Vagina (tissue), 2 donors: ENCODE data around the gene POPDC2. TPM values are rescaled to one million over a fixed set of nuclear protein-coding genes. Genes with fewer than 3 reads are reported as not detected.

ENCODE experiments used
- DNase-seq, 2 donors: peaks; one replicate each; pipeline ENCODE4 v3.0.0-alpha.2; 2017; ENCODE audit errors: extremely low spot score in 2 of 2
- H3K27ac ChIP-seq: fragments of 200-600 bp; sonication (generic); one replicate; pipeline ENCODE4 v1.5.1; 2019
- H3K27me3 ChIP-seq: fragments of 200-600 bp; sonication (generic); one replicate; pipeline ENCODE4 v1.5.1; 2019
- H3K36me3 ChIP-seq, 2 donors: fragments of 200-600 bp; sonication (generic); one replicate each; pipeline ENCODE4 v1.5.1; 2017 to 2019
- H3K4me1 ChIP-seq: fragments of 200-600 bp; sonication (generic); one replicate; pipeline ENCODE4 v1.5.1; 2019
- H3K4me3 ChIP-seq, 2 donors: fragments of 200-600 bp; sonication (generic); 1 replicate in 1 of 2; 2 replicates in 1 of 2; pipeline ENCODE4 v1.5.1; 2016 to 2019
- H3K9me3 ChIP-seq: fragments of 200-600 bp; sonication (generic); one replicate; pipeline ENCODE4 v1.5.1; 2019
- CTCF ChIP-seq, 3 experiments: fragments of 450-650 bp in 2 of 3; fragments of 200-600 bp in 1 of 3; sonication (generic) in 1 of 3; IDR thresholded peaks; one replicate each; pipeline ENCODE4 v1.5.1; 2017 to 2019; ENCODE audit warnings: antibody characterized with exemption in 3 of 3, mild to moderate bottlenecking in 2 of 3, moderate library complexity in 2 of 3
- POLR2A ChIP-seq, 2 donors: fragments of 450-650 bp; IDR thresholded peaks; one replicate each; pipeline ENCODE4 v1.6.1; 2017; ENCODE audit warnings: antibody characterized with exemption in 2 of 2, mild to moderate bottlenecking in 2 of 2, moderate library complexity in 2 of 2
- POLR2AphosphoS5 ChIP-seq, 2 donors: sonication (generic); formaldehyde crosslinking; IDR thresholded peaks; one replicate each; pipeline ENCODE4 v1.9.0; 2017; ENCODE audit warnings: antibody characterized with exemption in 2 of 2, mild to moderate bottlenecking in 2 of 2, low read depth in 1 of 2; ENCODE audit not compliant: insufficient read depth in 1 of 2
- intact Hi-C: fragments of 100-400 bp; cut with DNase I; formaldehyde crosslinking; loops from one replicate; pipeline ENCODE4 v1.15.1; 2023
- total RNA-seq: library from RNA; depleted of rRNA; stranded (reverse); fragments of >200 nt; gene quantifications from one replicate; pipeline ENCODE4 v1.2.3, GENCODE V29; 2016

POPDC2 gene
- total RNA-seq, 1 donor from 2014 or later = 3.4 TPM

- Histone ChIP-seq H3K36me3 (no peaks in the 10 kb centered on the region), H3K27ac (no peak overlapping the region), H3K9me3 (no peaks in the 10 kb centered on the region), H3K4me1 (peaks cover 28% of the 10 kb centered on the region), H3K27me3 (no peaks in the 10 kb centered on the region), H3K4me3 (no peak overlapping the region)
- intact Hi-C loops = no loop called here
- no peak for TF ChIP-seq CTCF (IDR thresholded peaks at IDR 0.05)
- no peak for TF ChIP-seq POLR2AphosphoS5 (IDR thresholded peaks at IDR 0.05; ENCODE audit: insufficient read depth in 1 of 2, low read depth in 1 of 2)
- TF ChIP-seq POLR2A (IDR thresholded peaks at IDR 0.05) = no peak
- DNase-seq = no peak
Measured at GRCh38 chr3:119635719-119636118, 24.7 kb downstream of the POPDC2 start.

GRCh38 chr3:119632829-119633228 lies 27.6 kb downstream of the POPDC2 start:
- TF ChIP-seq POLR2A (IDR thresholded peaks at IDR 0.05) = no peak
- no peak for TF ChIP-seq CTCF (IDR thresholded peaks at IDR 0.05)
- TF ChIP-seq POLR2AphosphoS5 (IDR thresholded peaks at IDR 0.05; ENCODE audit: insufficient read depth in 1 of 2, low read depth in 1 of 2) = no peak
- Histone ChIP-seq H3K4me1 (peaks cover 28% of the 10 kb centered on the region), H3K9me3 (no peaks in the 10 kb centered on the region), H3K36me3 (no peaks in the 10 kb centered on the region), H3K4me3 (no peak overlapping the region), H3K27me3 (no peaks in the 10 kb centered on the region), H3K27ac (no peak overlapping the region)
- DNase-seq = no peak
- intact Hi-C loops = no loop called here

GRCh38 chr3:119632216-119632615 lies 28.2 kb downstream of the POPDC2 start:
- no peak for DNase-seq
- intact Hi-C loops = no loop called here
- peak overlapping the region; percentile 76 for H3K27ac ChIP-seq
- no peak for TF ChIP-seq POLR2A (IDR thresholded peaks at IDR 0.05)
- TF ChIP-seq CTCF (IDR thresholded peaks at IDR 0.05) = no peak
- TF ChIP-seq POLR2AphosphoS5 (IDR thresholded peaks at IDR 0.05; ENCODE audit: insufficient read depth in 1 of 2, low read depth in 1 of 2) = no peak
- H3K9me3 ChIP-seq = no peaks in the 10 kb centered on the region
- no peaks in the 10 kb centered on the region for H3K36me3 ChIP-seq
- H3K4me3 ChIP-seq = no peak overlapping the region
- peaks cover 22% of the 10 kb centered on the region for H3K4me1 ChIP-seq
- H3K27me3 ChIP-seq = no peaks in the 10 kb centered on the region

GRCh38 chr3:119631516-119631915 lies 28.9 kb downstream of the POPDC2 start:
- no peaks in the 10 kb centered on the region for H3K36me3 ChIP-seq
- H3K27ac ChIP-seq = peak overlapping the region; percentile 76
- no peak for DNase-seq
- H3K4me3 ChIP-seq = no peak overlapping the region
- H3K27me3 ChIP-seq = no peaks in the 10 kb centered on the region
- intact Hi-C loops = no loop called here
- no peak for TF ChIP-seq POLR2AphosphoS5 (IDR thresholded peaks at IDR 0.05; ENCODE audit: insufficient read depth in 1 of 2, low read depth in 1 of 2)
- no peak for TF ChIP-seq POLR2A (IDR thresholded peaks at IDR 0.05)
- TF ChIP-seq CTCF (IDR thresholded peaks at IDR 0.05) = no peak
- H3K4me1 ChIP-seq = peaks cover 16% of the 10 kb centered on the region
- H3K9me3 ChIP-seq = no peaks in the 10 kb centered on the region

- H3K4me3 ChIP-seq = no peak overlapping the region
- TF ChIP-seq POLR2A (IDR thresholded peaks at IDR 0.05) = no peak
- TF ChIP-seq CTCF (IDR thresholded peaks at IDR 0.05) = no peak
- no peak for TF ChIP-seq POLR2AphosphoS5 (IDR thresholded peaks at IDR 0.05; ENCODE audit: insufficient read depth in 1 of 2, low read depth in 1 of 2)
- H3K9me3 ChIP-seq = no peaks in the 10 kb centered on the region
- no peaks in the 10 kb centered on the region for H3K27me3 ChIP-seq
- no peaks in the 10 kb centered on the region for H3K36me3 ChIP-seq
- intact Hi-C loops = no loop called here
- DNase-seq = no peak
- peaks cover 16% of the 10 kb centered on the region for H3K4me1 ChIP-seq
- peak overlapping the region; percentile 76 for H3K27ac ChIP-seq
Measured at GRCh38 chr3:119630880-119631329, 29.5 kb downstream of the POPDC2 start.
